HEK293 (cell line): Measurements from ENCODE around the gene GDF2.

Experiments
- CTCF ChIA-PET: fragments of 350-600 bp; formaldehyde crosslinking; extraction: SDS; loops from one replicate; lab custom pipeline; 2021; ENCODE audit warnings: antibody characterized with exemption; lab: Yijun Ruan, JAX
- POLR2A ChIA-PET: fragments of 300-600 bp; formaldehyde crosslinking; extraction: SDS; loops from one replicate; lab custom pipeline; 2020; ENCODE audit warnings: antibody characterized with exemption, inconsistent platforms; lab: Yijun Ruan, JAX
- H3K27ac ChIP-seq: fragments of 200-500 bp; sonication (Bioruptor generic); 2 replicates; pipeline ENCODE4 v1.5.1; 2014; ENCODE audit warnings: low read depth, low read length, control low read depth, inconsistent platforms; ENCODE audit errors: extremely low read depth
- H3K36me3 ChIP-seq, 2 experiments: fragments of 200-500 bp in 1 of 2; sonication (Bioruptor generic) in 1 of 2; 1 replicate in 1 of 2; 2 replicates in 1 of 2; pipeline ENCODE4 v1.5.1; 2014 to 2017; ENCODE audit warnings: inconsistent platforms in 2 of 2, low read length in 2 of 2; ENCODE audit not compliant: control insufficient read depth in 2 of 2, insufficient read depth in 1 of 2
- H3K4me1 ChIP-seq: fragments of 200-500 bp; sonication (Bioruptor generic); 2 replicates; pipeline ENCODE4 v1.5.1; 2014; ENCODE audit warnings: mild to moderate bottlenecking, low read length, inconsistent platforms; ENCODE audit not compliant: control insufficient read depth, insufficient read depth
- H3K4me3 ChIP-seq: 2 replicates; pipeline ENCODE4 v1.5.1; 2011; ENCODE audit warnings: low read depth, mild to moderate bottlenecking, control low read depth, low read length, moderate library complexity
- H3K9me3 ChIP-seq: fragments of 200-500 bp; sonication (Bioruptor generic); 2 replicates; pipeline ENCODE4 v1.5.1; 2014; ENCODE audit warnings: low read depth, low read length, inconsistent platforms; ENCODE audit not compliant: control insufficient read depth, insufficient read depth
- GLI4 ChIP-seq: fragments of 450-650 bp; formaldehyde crosslinking; IDR thresholded peaks from 2 replicates; pipeline ENCODE4 v1.5.1; 2016; ENCODE audit warnings: missing biosample characterization, missing genetic modification characterization
- ZNF138 ChIP-seq: fragments of 450-650 bp; formaldehyde crosslinking; IDR thresholded peaks from 2 replicates; pipeline ENCODE4 v1.5.1; 2016; ENCODE audit warnings: missing biosample characterization, missing genetic modification characterization, borderline replicate concordance
- ZNF140 ChIP-seq: fragments of 450-650 bp; formaldehyde crosslinking; IDR thresholded peaks from 2 replicates; pipeline ENCODE4 v1.5.1; 2016; ENCODE audit warnings: missing biosample characterization, missing genetic modification characterization
- ZNF221 ChIP-seq: fragments of 450-650 bp; formaldehyde crosslinking; IDR thresholded peaks from 2 replicates; pipeline ENCODE4 v1.5.1; 2017; ENCODE audit warnings: missing biosample characterization, missing genetic modification characterization, borderline replicate concordance
- ZNF239 ChIP-seq: fragments of 450-650 bp; formaldehyde crosslinking; IDR thresholded peaks from 2 replicates; pipeline ENCODE4 v1.5.1; 2016; ENCODE audit warnings: missing biosample characterization, missing genetic modification characterization
- ZNF248 ChIP-seq: fragments of 450-650 bp; formaldehyde crosslinking; IDR thresholded peaks from 2 replicates; pipeline ENCODE4 v1.5.1; 2017; ENCODE audit warnings: missing biosample characterization, missing genetic modification characterization
- ZNF48 ChIP-seq: fragments of 450-650 bp; formaldehyde crosslinking; IDR thresholded peaks from 2 replicates; pipeline ENCODE4 v1.5.1; 2016; ENCODE audit warnings: missing biosample characterization, missing genetic modification characterization
- ZNF548 ChIP-seq: fragments of 450-650 bp; formaldehyde crosslinking; IDR thresholded peaks from 2 replicates; pipeline ENCODE4 v1.5.1; 2016; ENCODE audit warnings: missing biosample characterization, missing genetic modification characterization
- ZNF561 ChIP-seq: fragments of 450-650 bp; IDR thresholded peaks from 2 replicates; pipeline ENCODE4 v1.5.1; 2018; ENCODE audit warnings: missing biosample characterization, missing genetic modification characterization, borderline replicate concordance
- ZNF777 ChIP-seq: fragments of 450-650 bp; formaldehyde crosslinking; IDR thresholded peaks from 2 replicates; pipeline ENCODE4 v1.5.1; 2017; ENCODE audit warnings: missing biosample characterization, missing genetic modification characterization, borderline replicate concordance
- ZXDB ChIP-seq: fragments of 450-650 bp; formaldehyde crosslinking; IDR thresholded peaks from 2 replicates; pipeline ENCODE4 v1.5.1; 2016; ENCODE audit warnings: missing biosample characterization, missing genetic modification characterization
- TF ChIP-seq, protein P1 (sequence below): fragments of 450-650 bp; formaldehyde crosslinking; IDR thresholded peaks from 2 replicates; pipeline ENCODE4 v1.5.1; 2017; ENCODE audit warnings: missing biosample characterization, missing genetic modification characterization
- TF ChIP-seq, protein P2 (sequence below): fragments of 450-650 bp; formaldehyde crosslinking; IDR thresholded peaks from 2 replicates; pipeline ENCODE4 v1.5.1; 2016; ENCODE audit warnings: missing biosample characterization, missing genetic modification characterization
- TF ChIP-seq, protein P3 (sequence below): fragments of 450-650 bp; formaldehyde crosslinking; IDR thresholded peaks from 2 replicates; pipeline ENCODE4 v1.5.1; 2016; ENCODE audit warnings: missing biosample characterization, missing genetic modification characterization, borderline replicate concordance
- TF ChIP-seq, protein P4 (sequence below): fragments of 450-650 bp; formaldehyde crosslinking; IDR thresholded peaks from 2 replicates; pipeline ENCODE4; 2016; ENCODE audit warnings: missing biosample characterization, missing genetic modification characterization
- TF ChIP-seq, protein P5 (sequence below): fragments of 450-650 bp; formaldehyde crosslinking; IDR thresholded peaks from 2 replicates; pipeline ENCODE4 v1.5.1; 2016; ENCODE audit warnings: missing biosample characterization, missing genetic modification characterization
- TF ChIP-seq, protein P6 (sequence below): fragments of 450-650 bp; IDR thresholded peaks from 2 replicates; pipeline ENCODE4 v1.5.1; 2018; ENCODE audit warnings: missing biosample characterization, missing genetic modification characterization

GDF2 gene

DNA sequence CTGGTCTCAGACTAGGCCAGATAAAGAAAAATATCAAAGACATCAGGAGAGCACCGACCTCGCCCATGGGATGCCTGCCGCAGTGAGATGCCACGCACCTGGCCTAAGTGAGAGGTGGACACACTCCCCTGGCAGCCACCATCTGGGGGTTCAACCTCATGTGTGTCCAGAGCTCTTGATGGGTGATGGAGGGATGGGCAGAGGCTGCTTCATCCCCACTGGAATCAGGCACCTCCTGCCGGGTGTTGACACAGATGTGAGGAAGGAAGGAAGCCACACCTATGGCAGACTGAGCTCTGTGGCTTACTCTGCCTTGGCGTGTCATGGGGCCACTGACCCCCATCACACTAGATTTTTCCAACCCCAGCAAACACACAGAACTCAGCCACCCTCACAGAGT is 50.5 kb downstream of the GDF2 start:
- H3K9me3 ChIP-seq: no peaks in the 10 kb centered on the region
- POLR2A ChIA-PET: interaction anchor here (2.1 kb wide), 1 partner anchor 11 kb away, joined by 6 read pairs; the partner anchor contains the start of gene ZNF488
- H3K27ac ChIP-seq: no peak overlapping the region
- H3K4me1 ChIP-seq: peaks cover 3% of the 10 kb centered on the region; the same call in 1 of the 2 replicates
- TF ChIP-seq ZNF138 (tag by site-specific recombination): no peak
- TF ChIP-seq ZNF561 (tag by site-specific recombination): no peak
- TF ChIP-seq, protein P1, sequence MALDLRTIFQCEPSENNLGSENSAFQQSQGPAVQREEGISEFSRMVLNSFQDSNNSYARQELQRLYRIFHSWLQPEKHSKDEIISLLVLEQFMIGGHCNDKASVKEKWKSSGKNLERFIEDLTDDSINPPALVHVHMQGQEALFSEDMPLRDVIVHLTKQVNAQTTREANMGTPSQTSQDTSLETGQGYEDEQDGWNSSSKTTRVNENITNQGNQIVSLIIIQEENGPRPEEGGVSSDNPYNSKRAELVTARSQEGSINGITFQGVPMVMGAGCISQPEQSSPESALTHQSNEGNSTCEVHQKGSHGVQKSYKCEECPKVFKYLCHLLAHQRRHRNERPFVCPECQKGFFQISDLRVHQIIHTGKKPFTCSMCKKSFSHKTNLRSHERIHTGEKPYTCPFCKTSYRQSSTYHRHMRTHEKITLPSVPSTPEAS: no peak
- no peak for TF ChIP-seq ZNF221
- TF ChIP-seq, protein P2, sequence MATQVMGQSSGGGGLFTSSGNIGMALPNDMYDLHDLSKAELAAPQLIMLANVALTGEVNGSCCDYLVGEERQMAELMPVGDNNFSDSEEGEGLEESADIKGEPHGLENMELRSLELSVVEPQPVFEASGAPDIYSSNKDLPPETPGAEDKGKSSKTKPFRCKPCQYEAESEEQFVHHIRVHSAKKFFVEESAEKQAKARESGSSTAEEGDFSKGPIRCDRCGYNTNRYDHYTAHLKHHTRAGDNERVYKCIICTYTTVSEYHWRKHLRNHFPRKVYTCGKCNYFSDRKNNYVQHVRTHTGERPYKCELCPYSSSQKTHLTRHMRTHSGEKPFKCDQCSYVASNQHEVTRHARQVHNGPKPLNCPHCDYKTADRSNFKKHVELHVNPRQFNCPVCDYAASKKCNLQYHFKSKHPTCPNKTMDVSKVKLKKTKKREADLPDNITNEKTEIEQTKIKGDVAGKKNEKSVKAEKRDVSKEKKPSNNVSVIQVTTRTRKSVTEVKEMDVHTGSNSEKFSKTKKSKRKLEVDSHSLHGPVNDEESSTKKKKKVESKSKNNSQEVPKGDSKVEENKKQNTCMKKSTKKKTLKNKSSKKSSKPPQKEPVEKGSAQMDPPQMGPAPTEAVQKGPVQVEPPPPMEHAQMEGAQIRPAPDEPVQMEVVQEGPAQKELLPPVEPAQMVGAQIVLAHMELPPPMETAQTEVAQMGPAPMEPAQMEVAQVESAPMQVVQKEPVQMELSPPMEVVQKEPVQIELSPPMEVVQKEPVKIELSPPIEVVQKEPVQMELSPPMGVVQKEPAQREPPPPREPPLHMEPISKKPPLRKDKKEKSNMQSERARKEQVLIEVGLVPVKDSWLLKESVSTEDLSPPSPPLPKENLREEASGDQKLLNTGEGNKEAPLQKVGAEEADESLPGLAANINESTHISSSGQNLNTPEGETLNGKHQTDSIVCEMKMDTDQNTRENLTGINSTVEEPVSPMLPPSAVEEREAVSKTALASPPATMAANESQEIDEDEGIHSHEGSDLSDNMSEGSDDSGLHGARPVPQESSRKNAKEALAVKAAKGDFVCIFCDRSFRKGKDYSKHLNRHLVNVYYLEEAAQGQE (tag by site-specific recombination): no peak
- TF ChIP-seq, protein P3, sequence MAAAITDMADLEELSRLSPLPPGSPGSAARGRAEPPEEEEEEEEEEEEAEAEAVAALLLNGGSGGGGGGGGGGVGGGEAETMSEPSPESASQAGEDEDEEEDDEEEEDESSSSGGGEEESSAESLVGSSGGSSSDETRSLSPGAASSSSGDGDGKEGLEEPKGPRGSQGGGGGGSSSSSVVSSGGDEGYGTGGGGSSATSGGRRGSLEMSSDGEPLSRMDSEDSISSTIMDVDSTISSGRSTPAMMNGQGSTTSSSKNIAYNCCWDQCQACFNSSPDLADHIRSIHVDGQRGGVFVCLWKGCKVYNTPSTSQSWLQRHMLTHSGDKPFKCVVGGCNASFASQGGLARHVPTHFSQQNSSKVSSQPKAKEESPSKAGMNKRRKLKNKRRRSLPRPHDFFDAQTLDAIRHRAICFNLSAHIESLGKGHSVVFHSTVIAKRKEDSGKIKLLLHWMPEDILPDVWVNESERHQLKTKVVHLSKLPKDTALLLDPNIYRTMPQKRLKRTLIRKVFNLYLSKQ (tag by site-specific recombination): no peak
- TF ChIP-seq ZNF140 (tag by site-specific recombination): no peak
- TF ChIP-seq ZNF548 (tag by site-specific recombination): no peak
- TF ChIP-seq GLI4 (tag by site-specific recombination): no peak
- TF ChIP-seq, protein P4, sequence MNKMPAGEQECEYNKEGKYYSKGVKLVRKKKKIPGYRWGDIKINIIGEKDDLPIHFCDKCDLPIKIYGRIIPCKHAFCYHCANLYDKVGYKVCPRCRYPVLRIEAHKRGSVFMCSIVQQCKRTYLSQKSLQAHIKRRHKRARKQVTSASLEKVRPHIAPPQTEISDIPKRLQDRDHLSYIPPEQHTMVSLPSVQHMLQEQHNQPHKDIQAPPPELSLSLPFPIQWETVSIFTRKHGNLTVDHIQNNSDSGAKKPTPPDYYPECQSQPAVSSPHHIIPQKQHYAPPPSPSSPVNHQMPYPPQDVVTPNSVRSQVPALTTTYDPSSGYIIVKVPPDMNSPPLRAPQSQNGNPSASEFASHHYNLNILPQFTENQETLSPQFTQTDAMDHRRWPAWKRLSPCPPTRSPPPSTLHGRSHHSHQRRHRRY (tag by site-specific recombination): no peak
- TF ChIP-seq, protein P5, sequence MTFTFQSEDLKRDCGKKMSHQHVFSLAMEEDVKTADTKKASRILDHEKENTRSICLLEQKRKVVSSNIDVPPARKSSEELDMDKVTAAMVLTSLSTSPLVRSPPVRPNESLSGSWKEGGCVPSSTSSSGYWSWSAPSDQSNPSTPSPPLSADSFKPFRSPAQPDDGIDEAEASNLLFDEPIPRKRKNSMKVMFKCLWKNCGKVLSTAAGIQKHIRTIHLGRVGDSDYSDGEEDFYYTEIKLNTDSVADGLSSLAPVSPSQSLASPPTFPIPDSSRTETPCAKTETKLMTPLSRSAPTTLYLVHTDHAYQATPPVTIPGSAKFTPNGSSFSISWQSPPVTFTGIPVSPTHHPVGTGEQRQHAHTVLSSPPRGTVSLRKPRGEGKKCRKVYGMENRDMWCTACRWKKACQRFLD (tag by site-specific recombination): no peak
- TF ChIP-seq ZNF777 (tag by site-specific recombination): no peak
- no peak for TF ChIP-seq ZNF48 (tag by site-specific recombination)
- no peak for TF ChIP-seq ZNF239
- TF ChIP-seq ZXDB (tag by site-specific recombination): no peak
- TF ChIP-seq, protein P6, sequence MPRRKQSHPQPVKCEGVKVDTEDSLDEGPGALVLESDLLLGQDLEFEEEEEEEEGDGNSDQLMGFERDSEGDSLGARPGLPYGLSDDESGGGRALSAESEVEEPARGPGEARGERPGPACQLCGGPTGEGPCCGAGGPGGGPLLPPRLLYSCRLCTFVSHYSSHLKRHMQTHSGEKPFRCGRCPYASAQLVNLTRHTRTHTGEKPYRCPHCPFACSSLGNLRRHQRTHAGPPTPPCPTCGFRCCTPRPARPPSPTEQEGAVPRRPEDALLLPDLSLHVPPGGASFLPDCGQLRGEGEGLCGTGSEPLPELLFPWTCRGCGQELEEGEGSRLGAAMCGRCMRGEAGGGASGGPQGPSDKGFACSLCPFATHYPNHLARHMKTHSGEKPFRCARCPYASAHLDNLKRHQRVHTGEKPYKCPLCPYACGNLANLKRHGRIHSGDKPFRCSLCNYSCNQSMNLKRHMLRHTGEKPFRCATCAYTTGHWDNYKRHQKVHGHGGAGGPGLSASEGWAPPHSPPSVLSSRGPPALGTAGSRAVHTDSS: no peak
- TF ChIP-seq ZNF248 (tag by site-specific recombination): no peak
- H3K36me3 ChIP-seq: no peaks in the 10 kb centered on the region
- H3K4me3 ChIP-seq: no peak overlapping the region
- CTCF ChIA-PET: interaction anchor here (0.7 to 1.3 kb wide), 2 partner anchors 65 to 84 kb away, joined by 3 read pairs; no protein-coding TSS in a partner anchor
